ENCODE data around the gene GATM.

- TF ChIP-seq CTCF (IDR thresholded peaks at IDR 0.05) (no peak), POLR2A (IDR thresholded peaks at IDR 0.05) (no peak)
These were observed 2.5 kb downstream of the GATM start for GRCh38 chr15:45375836-45376235.
